T-helper 22 cell (primary cell): ENCODE measurements around the gene AGBL2.

ENCODE experiments used
- DNase-seq: peaks from one replicate; pipeline ENCODE4 v3.0.0-alpha.2; 2020; ENCODE audit warnings: low read depth

Gene AGBL2

GRCh38 chr11:47631473-47631872 lies 83.7 kb downstream of the AGBL2 start:
- DNase-seq, result no peak

GRCh38 chr11:47628026-47628425 lies 87.1 kb downstream of the AGBL2 start:
- DNase-seq, result no peak

DNA sequence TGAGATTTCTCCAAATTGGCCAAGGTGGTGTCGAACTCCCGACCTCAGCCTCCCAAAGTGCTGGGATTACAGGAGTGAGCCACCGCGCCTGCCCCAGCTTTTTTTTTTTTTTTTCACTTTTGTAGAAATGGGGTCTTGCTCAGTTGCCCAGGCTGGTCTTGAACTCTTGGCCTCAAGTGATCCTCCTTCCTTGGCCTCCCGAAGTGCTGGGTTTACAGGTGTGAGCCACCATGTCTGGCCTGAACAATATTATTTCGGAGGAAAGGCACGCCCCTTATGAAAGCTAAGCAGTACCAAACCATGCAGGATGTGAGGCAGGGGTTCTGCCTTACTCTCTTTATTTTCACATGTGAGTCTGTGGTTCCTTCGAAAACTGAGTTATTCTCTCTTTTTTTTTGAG lies 88.9 kb downstream of the AGBL2 start:
- DNase-seq, result no peak

DNA sequence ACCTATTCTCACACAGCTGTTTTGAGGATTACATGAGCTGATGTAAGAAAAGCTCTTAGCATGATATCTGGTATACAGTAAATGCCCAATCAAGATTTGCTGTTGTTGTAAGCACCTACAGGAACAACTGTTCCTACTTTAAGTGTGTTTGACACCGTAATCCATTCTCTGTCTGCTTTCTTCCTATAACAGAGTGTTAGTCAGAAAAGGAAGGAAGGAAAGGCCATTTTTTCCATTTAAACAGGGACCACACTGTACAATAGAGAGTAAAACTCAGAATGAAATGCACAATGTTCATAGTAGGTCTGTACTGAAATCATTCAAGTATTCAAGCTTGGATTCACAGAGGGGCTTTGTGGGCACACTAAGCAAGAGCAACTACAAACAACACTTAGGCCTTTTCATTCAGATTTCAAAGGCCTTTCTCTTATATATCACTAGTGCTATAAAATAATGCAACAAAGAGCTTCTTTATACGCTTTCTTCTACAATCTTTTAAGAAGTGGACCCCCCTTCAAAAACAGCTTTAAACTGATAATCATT lies 94.3 kb downstream of the AGBL2 start:
- DNase-seq, result no peak

- no peak for DNase-seq
Observed at GRCh38 chr11:47617417-47617809, 97.8 kb downstream of the AGBL2 start.

- no peak for DNase-seq
Observed at GRCh38 chr11:47616726-47617416, 98.3 kb downstream of the AGBL2 start.

DNA sequence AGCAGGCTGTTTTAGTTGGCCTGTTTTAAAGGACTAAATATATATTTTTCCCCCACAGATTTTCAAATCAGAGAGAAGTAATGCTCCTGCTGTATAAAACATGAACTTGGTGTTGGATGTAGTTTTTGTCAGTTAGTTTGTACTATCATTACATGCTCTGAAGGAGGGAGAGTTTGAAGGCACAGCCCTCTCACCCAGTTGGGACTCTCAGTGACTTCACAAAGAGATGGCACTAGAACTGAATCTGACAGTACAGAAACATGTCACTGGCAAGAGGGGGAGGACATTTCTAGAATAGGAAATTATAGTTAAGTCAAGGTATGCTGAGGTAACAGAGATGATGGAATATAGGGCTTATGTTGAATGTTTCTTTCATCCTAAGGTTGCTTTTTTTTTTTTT lies 99.9 kb downstream of the AGBL2 start:
- DNase-seq, result no peak

GRCh38 chr11:47611348-47611794 lies 103.8 kb downstream of the AGBL2 start:
- DNase-seq, result no peak

DNA sequence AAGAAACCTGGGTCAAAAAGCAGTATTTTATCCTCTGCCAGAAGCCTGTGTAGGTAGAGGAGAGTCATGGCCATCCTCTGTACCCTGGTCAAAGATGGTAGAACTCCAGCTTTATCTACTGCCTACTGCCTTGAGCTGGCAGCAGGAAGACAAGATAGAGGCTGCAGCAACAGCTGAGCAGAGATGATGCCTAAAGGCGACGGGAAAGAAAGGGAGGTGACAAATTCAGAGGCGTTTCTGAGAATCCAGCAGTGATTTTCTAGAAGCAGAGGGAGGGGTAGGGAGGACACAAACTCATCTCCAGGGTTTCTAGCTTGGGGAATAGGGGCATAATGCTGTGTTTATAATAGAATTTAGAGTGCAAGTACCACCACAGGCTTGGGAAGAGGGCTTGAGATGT lies 105.5 kb downstream of the AGBL2 start:
- DNase-seq, result no peak
